Suprapubic skin (tissue), 3 donors: ENCODE data around the gene PTPN1.

Source experiments
- POLR2A ChIP-seq, 2 donors: fragments of 450-650 bp; IDR thresholded peaks; one replicate each; pipeline ENCODE4 v1.6.1; 2017; ENCODE audit warnings: antibody characterized with exemption in 2 of 2, mild to moderate bottlenecking in 2 of 2, moderate library complexity in 2 of 2
- TF ChIP-seq, protein P1 (sequence below), 2 donors: fragments of 200-600 bp in 1 of 2; fragments of 450-650 bp in 1 of 2; sonication (generic) in 1 of 2; IDR thresholded peaks; one replicate each; pipeline ENCODE4 v1.5.1; 2016 to 2019; ENCODE audit warnings: antibody characterized with exemption in 2 of 2, mild to moderate bottlenecking in 1 of 2, moderate library complexity in 1 of 2

DNA sequence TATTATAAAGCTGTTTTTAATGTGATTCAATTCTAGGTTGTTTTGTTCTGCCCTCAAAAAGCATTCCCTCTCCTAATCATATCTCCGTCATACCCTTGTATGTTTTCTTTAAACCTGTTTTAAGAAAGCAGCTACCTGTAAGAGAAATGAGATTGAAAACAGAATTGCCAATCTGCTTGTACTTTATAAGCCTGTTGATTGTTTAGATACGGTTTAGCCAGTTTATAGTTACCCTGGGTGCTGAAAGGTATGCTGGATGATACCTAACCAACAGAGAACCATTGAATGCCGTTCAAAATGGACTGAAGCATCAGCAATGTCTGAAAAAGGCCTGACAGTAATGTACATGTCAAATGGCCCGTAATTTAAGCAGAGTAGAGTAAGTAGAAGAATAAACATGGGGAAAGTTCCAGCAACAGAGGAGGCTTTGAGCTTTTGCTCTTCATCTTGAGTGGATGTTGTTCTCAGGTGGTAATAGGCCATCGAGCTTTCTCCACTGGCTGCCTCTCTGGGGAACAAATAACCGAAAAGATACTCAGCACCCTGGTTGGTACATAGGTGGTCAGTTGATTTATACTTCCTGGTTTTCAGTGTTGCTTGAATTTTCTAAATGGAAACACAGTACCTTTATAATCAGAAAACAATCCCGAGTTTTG lies 27.5 kb downstream of the PTPN1 start:
- TF ChIP-seq POLR2A (IDR thresholded peaks at IDR 0.05) = no peak
- TF ChIP-seq, protein P1, sequence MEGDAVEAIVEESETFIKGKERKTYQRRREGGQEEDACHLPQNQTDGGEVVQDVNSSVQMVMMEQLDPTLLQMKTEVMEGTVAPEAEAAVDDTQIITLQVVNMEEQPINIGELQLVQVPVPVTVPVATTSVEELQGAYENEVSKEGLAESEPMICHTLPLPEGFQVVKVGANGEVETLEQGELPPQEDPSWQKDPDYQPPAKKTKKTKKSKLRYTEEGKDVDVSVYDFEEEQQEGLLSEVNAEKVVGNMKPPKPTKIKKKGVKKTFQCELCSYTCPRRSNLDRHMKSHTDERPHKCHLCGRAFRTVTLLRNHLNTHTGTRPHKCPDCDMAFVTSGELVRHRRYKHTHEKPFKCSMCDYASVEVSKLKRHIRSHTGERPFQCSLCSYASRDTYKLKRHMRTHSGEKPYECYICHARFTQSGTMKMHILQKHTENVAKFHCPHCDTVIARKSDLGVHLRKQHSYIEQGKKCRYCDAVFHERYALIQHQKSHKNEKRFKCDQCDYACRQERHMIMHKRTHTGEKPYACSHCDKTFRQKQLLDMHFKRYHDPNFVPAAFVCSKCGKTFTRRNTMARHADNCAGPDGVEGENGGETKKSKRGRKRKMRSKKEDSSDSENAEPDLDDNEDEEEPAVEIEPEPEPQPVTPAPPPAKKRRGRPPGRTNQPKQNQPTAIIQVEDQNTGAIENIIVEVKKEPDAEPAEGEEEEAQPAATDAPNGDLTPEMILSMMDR (IDR thresholded peaks at IDR 0.05) = no peak
